Fibroblast of lung (primary cell): ENCODE data around the gene KCNMB3.

Experiments used
- CTCF ChIP-seq, 2 donors: IDR thresholded peaks in 1 of 2; conservative IDR thresholded peaks in 1 of 2; 1 replicate in 1 of 2; 2 replicates in 1 of 2; pipeline ENCODE4 v1.5.1; 2011 to 2012; ENCODE audit warnings: low read length in 2 of 2, control low read depth in 1 of 2, inconsistent platforms in 1 of 2, low read depth in 1 of 2, mild to moderate bottlenecking in 1 of 2
- EZH2 ChIP-seq: IDR thresholded peaks from 2 replicates; pipeline ENCODE4 v1.5.1; 2012; ENCODE audit warnings: low read length, control low read depth, mild to moderate bottlenecking; ENCODE audit errors: missing control alignments

DNA sequence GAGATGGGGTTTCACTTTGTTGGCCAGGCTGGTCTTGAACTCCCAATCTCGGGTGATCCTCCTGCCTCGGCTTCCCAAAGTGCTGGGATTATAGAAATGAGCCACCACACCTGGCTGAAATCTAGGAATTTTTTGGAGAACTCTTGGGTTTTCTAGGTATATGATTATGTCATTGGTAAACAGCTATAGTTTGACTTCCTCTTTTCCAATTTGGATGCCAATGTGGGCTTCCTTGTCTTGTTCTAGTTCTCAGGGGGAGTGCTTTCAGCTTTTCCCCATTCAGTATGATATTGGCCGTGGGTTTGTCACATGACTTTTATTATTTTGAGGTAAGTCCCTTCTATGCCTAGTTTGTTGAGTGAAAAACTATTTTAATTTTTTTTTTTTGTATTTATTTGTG is 17.9 kb downstream of the KCNMB3 start:
- TF ChIP-seq CTCF (conservative IDR thresholded peaks at IDR 0.05 in 1 of 2, IDR thresholded peaks at IDR 0.05 in 1 of 2; ENCODE audit: low read depth in 1 of 2, low read length in 2 of 2) = no peak
- TF ChIP-seq EZH2 = no peak
